HG03439 (cell line): Measurements from ENCODE around the gene PTPRCAP.
"Not testable (repeated sequence)": the region's sequence is repeated elsewhere in the genome, so short reads cannot be mapped to it uniquely, and the experiment has no call there.

Experiments used
- ATAC-seq: cut with Tn5 transposase; IDR thresholded peaks from one replicate; pipeline ENCODE4 v1.9.1; 2021; ENCODE audit warnings: mild to moderate bottlenecking, moderate library complexity; ENCODE audit not compliant: unreplicated experiment

PTPRCAP gene

DNA sequence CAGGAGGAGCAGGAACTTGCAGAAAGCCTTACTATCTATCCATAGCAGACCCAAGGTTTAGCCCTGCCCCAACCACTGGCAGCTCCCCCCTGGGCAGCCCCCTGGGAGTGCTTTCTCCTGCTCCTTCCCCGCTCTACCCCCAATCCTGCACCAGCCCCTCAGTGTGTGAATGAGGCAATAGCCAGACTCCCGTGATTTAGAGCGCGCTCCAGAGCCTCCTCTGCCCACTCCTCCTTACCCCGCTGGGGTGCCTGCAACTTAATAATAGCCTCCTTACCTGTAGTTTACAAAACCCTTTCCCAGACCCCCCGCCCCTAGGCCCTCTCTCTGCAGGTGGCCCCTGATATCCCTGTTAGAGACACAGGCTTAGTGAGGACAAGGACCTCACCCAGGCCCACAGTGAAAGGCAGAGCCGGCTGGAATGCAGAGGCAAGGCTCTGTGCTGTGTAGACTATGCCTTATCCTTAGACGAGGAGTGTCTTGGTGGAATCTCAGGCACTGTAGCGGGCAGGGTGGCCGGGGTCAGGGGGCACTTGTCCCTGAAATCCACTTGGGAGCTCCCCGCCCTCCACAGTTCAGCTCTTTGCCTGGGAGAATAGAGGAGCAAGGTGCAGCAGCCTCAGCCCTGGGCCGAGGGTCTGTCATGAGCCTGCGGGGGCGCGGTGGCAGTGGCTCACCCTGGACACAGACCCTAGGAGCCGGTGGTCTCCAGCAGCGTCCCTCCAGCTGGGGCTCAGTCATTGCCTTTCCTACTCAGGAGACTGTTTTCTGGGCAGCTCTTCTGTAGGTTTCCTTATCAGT lies 26.3 kb downstream of the PTPRCAP start:
- no peak for ATAC-seq

- ATAC-seq: no peak
Observed at GRCh38 chr11:67410369-67410831, 27.1 kb downstream of the PTPRCAP start.

- ATAC-seq: no peak
Observed at GRCh38 chr11:67409781-67410368, 27.6 kb downstream of the PTPRCAP start.

DNA sequence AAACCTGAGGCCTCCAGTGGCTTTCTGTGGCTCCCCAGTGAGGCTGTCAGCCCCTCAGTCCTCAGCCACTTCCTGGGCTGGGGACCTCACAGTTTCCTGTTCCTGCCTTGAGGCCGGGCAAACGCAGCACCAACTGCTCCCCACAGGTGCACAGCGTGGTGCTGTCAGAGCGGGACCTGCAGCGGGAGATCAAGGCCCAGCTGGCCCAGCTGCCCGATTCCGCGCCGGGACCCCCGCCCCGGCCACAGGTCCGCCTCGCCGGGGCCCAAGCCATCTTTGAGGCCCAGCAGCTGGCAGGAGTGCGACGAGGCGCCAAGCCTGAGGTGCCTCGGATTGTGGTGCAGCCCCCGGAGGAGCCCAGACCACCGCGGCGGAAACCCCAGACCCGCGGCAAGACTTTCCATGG lies 28.2 kb downstream of the PTPRCAP start:
- ATAC-seq: no peak

- ATAC-seq: no peak
Observed at GRCh38 chr11:67408437-67409200, 28.9 kb downstream of the PTPRCAP start.

GRCh38 chr11:67407688-67408163 lies 29.8 kb downstream of the PTPRCAP start:
- ATAC-seq: no peak

GRCh38 chr11:67406969-67407687 lies 30.4 kb downstream of the PTPRCAP start:
- no peak for ATAC-seq

GRCh38 chr11:67406420-67406968 lies 31.0 kb downstream of the PTPRCAP start:
- no peak for ATAC-seq

- ATAC-seq: no peak
Observed at GRCh38 chr11:67405688-67406339, 31.7 kb downstream of the PTPRCAP start.

DNA sequence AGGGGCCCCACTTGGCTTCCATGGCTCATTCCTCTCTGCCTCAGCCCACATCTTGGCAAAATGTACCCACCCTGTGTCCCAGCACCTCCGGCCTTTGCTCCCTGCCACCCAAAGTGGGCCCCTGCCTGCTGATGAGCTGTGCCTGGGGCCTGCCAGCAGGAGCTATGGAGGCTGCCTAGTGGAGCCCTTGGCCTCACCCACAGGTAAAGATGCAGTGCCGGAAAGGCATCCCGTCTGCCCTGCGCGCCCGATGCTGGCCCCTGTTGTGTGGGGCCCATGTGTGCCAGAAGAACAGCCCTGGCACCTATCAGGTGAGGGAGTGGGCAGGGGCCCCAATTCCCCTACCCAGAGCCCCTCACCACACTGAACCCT lies 32.3 kb downstream of the PTPRCAP start:
- ATAC-seq: no peak

DNA sequence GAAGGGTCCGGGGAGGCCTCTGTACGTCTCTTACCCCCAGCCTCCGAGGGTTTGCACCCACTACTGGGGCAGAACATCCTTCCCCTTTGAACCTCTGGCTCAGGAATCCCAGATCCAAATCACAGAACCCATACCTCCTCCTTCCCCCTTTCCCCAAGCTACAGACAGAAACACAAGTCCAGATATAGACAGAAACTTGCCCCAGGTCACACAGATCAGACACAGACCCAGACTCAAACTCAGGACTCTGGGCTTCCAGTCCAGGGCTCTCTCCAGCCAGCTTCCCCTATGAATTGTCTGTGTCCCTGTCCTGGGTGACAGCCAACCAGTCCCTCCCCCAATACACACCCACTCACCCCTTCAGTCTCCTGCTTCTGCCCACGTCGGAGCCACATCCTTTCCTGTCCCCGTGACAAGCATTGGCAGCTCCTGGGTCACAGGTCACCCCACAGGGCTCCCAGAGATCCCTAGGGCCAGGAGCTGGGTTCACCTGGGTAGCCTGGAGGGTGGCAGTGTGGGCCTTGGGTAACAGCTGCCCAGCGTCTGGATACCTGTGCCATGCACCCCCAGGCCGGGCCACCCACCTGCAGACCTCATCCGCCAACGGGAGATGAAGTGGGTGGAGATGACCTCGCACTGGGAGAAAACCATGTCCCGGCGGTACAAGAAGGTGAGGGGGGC lies 32.8 kb downstream of the PTPRCAP start:
- no peak for ATAC-seq

GRCh38 chr11:67403085-67403484 lies 34.4 kb downstream of the PTPRCAP start:
- ATAC-seq: not testable (repeated sequence)

DNA sequence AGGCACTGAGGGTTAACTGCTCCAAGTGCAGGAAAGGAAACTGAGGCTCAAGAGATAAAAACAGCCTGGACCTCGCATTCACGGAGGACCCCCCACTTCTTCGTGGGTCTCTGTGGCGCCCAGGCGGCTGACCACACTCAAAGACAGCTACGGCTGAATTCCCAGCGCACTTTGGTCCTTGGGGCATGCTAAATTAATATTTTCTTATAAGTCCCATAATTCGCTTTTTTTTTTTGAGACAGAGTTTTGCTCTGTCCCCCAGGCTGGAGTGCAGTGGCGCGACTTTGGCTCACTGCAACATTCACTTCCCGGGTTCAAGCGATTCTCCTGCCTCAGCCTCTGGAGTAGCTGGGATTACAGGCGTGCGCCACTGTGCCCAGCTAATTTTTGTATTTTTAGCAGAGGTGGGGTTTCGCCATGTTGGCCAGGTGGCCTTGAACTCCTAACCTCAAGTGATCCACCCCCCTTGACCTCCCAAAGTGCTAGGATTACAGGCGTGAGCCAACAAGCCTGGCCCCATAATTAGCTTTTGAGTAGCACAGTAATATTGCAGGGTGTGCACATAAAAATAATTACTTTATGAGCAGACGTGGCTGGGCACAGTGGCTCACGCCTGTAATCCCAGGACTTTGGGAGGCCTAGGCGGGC lies 35.2 kb downstream of the PTPRCAP start:
- ATAC-seq: not testable (repeated sequence)

DNA sequence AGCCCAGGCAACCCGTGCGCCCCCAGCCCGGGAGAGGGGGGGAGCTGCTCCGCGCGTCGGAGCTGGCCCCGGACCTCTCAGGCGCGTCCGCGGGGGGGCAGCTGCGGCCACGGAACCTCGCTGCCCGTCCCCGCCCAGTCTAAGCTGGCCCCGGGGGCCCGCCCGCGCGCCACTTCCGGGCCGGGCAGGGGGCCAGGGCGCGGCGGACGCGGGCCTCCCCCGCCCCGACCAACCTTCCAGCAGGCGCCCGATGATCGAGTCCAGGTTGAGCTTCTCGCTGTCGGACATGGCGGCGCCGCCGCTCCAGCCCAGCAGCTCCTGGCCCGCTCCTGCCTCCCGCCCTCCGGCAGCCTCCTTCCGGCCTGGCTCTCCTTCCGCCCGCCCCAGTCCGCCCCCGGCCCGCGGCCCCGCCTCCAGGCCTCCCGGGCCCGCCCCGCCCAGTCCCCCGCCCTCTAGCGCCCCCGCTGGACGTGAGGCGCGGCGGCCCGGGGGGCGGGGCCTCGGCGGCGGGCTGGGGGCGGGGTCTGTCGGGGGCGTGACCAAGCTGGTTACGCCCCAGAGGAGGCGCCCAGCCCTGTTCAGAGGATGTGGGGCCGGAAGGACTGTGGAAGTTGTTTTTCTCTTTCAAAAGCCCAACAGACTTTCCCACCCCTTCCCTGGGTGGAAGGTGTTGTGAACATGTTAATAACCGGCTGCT lies 35.8 kb downstream of the PTPRCAP start, which contains the start of gene PPP1CA:
Gene PPP1CA (minus strand): TSS at position 364 of the 697 bp plus-strand sequence. CDS start 76 bp downstream, at position 288.
- ATAC-seq: peak; percentile 61

DNA sequence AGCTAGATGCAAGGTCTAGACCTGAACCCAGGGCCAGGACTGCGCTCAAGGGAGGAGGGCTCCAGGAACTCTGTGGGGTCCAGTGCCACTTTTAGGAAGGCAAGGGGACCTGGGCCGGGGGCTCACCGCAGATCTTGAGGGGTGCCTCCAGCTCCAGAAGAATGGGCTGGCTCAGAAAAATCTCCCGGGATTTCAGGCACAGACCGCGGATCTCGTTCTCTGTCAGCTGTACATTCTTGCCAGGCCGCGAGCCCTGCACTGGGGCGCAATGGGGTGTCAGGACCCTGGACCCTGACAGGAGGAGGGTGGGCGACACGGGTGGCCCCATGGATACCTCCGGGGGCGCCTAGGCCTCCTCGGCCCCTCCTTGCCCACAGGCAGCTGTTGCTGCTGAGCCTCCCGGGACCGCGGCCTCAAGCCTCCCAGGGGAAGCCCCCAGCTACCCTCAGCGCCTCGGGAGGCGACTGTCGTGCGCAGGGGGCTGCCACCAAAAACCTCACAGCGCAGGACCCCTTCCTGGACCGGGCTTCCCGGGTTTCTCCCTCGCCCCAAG lies 36.5 kb downstream of the PTPRCAP start:
- ATAC-seq: peak; percentile 6

DNA sequence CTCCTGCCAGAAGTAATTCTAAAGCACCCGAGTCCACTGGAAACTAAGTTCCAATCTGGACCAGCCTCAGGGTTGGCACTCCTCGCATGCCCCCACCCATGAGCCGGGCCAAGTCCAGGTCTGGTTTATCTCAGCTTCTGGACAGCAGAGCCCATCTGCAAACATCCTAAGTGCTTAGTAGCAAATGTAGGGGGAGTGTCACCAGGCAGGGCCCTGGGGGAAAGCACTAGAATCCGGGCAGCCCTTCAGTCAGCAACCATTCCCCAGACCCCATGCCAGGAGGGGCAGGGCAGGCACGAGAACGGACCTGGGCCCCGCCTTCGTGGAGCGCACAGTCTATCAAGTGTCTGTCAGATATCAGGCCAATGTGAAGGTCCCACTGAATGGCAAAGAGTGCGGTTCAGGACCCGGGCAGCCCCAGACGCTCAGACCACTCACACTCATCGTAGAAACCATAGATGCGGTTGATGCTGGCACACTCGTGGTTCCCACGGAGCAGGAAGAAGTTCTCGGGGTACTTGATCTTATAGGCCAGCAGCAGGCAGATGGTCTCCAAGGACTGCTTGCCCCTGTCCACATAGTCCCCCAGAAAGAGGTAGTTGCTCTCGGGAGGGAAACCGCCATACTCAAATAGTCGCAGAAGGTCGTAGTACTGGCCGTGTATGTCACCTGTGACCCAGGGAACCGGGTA lies 37.1 kb downstream of the PTPRCAP start:
- no peak for ATAC-seq
